Breast epithelium (tissue), 4 donors: Measurements from ENCODE around the gene IQGAP2. TPM values are rescaled to one million over a fixed set of nuclear protein-coding genes. Genes with fewer than 3 reads are reported as not detected.

ENCODE experiments used
- DNase-seq, 2 donors: peaks; one replicate each; pipeline ENCODE4 v3.0.0-alpha.2; 2019; ENCODE audit warnings: low spot score in 2 of 2
- H3K27ac ChIP-seq, 2 donors: fragments of 200-600 bp; sonication (generic) in 1 of 2; one replicate each; pipeline ENCODE4 v1.5.1; 2016 to 2019; ENCODE audit warnings: mild to moderate bottlenecking in 1 of 2
- H3K27me3 ChIP-seq, 2 donors: fragments of 200-600 bp; sonication (generic) in 1 of 2; one replicate each; pipeline versions ENCODE4 v1.5.1 to v1.6.0; 2017 to 2019; ENCODE audit warnings: control low read depth in 1 of 2, mild to moderate bottlenecking in 1 of 2
- H3K36me3 ChIP-seq: fragments of 200-600 bp; one replicate; pipeline ENCODE4 v1.5.1; 2019
- H3K4me1 ChIP-seq, 2 donors: fragments of 200-600 bp; sonication (generic); one replicate each; pipeline ENCODE4 v1.5.1; 2016 to 2019; ENCODE audit warnings: control low read depth in 1 of 2
- H3K4me3 ChIP-seq, 3 donors: fragments of 200-600 bp; sonication (generic); 1 replicate in 2 of 3; 2 replicates in 1 of 3; pipeline ENCODE4 v1.5.1; 2016 to 2019; ENCODE audit warnings: mild to moderate bottlenecking in 3 of 3, moderate library complexity in 2 of 3
- H3K9me3 ChIP-seq, 2 donors: fragments of 200-600 bp; sonication (generic) in 1 of 2; one replicate each; pipeline ENCODE4 v1.5.1; 2016 to 2019; ENCODE audit warnings: control low read depth in 1 of 2
- CTCF ChIP-seq, 3 donors: fragments of 450-650 bp; IDR thresholded peaks; one replicate each; pipeline ENCODE4 v1.5.1; 2016 to 2017; ENCODE audit warnings: antibody characterized with exemption in 3 of 3, mild to moderate bottlenecking in 3 of 3, moderate library complexity in 3 of 3
- POLR2A ChIP-seq: fragments of 450-650 bp; IDR thresholded peaks from one replicate; pipeline ENCODE4 v1.6.1; 2016; ENCODE audit warnings: antibody characterized with exemption, mild to moderate bottlenecking, moderate library complexity
- POLR2AphosphoS5 ChIP-seq, 3 donors: sonication (generic); formaldehyde crosslinking; IDR thresholded peaks; one replicate each; pipeline ENCODE4 v1.6.1; 2017; ENCODE audit warnings: antibody characterized with exemption in 3 of 3
- intact Hi-C: fragments of 100-400 bp; cut with DNase I; formaldehyde crosslinking; loops from one replicate; pipeline ENCODE4 v1.15.1; 2023; ENCODE audit warnings: low total_unique reads
- total RNA-seq, 3 donors: library from RNA; depleted of rRNA; stranded (reverse); fragments of >200 nt; gene quantifications; one replicate each; pipeline ENCODE4 v1.1.0, GENCODE V29; 2016

Gene IQGAP2
- total RNA-seq, 3 donors from 2014 or later: 31.7 to 70.2 (median 44.6) TPM

- Histone ChIP-seq H3K27me3 (no peaks in the 10 kb centered on the region), H3K27ac (peak overlapping the region in 1 of 2 donors; percentile 29), H3K36me3 (no peaks in the 10 kb centered on the region), H3K9me3 (peaks cover 5 to 6% of the 10 kb centered on the region in 2 donors), H3K4me1 (no peaks in the 10 kb centered on the region), H3K4me3 (no peak overlapping the region)
- intact Hi-C loops: no loop called here
- no peak for TF ChIP-seq POLR2A
- no peak for TF ChIP-seq CTCF (IDR thresholded peaks at IDR 0.05)
- no peak for TF ChIP-seq POLR2AphosphoS5 (IDR thresholded peaks at IDR 0.05)
- no peak for DNase-seq
Observed at GRCh38 chr5:76723906-76724305, 320.8 kb downstream of the IQGAP2 start.

DNA sequence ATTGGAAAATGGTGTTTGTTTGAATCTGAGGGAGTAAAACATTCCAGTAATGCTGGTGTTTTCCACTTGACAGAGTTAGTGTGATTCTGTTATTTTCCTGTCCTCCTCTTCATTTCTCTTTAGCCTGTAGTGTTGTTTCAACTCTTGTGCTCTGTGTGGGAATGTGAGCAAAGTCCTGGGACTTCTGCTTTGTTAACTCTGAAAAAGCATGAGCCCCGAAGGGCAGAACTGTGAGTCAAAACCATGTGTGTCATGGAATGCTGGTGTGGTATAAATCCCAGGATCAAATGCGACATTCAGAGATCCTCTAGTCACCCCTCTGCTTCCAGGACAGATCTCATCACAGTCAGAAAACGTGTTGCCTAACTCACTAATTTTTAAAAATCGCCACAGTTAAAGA, 321.8 kb downstream of the IQGAP2 start:
- intact Hi-C loops: no loop called here
- Histone ChIP-seq H3K27ac (peak overlapping the region; percentile 29 to 31), H3K36me3 (no peaks in the 10 kb centered on the region), H3K27me3 (no peaks in the 10 kb centered on the region), H3K9me3 (peaks cover 10 to 15% of the 10 kb centered on the region in 2 donors), H3K4me1 (no peaks in the 10 kb centered on the region), H3K4me3 (no peak overlapping the region)
- no peak for TF ChIP-seq POLR2A
- TF ChIP-seq CTCF (IDR thresholded peaks at IDR 0.05): no peak
- no peak for TF ChIP-seq POLR2AphosphoS5 (IDR thresholded peaks at IDR 0.05)
- no peak for DNase-seq

- TF ChIP-seq POLR2A (no peak), CTCF (IDR thresholded peaks at IDR 0.05) (no peak), POLR2AphosphoS5 (IDR thresholded peaks at IDR 0.05) (no peak)
- no peak overlapping the region for H3K4me3 ChIP-seq
- H3K9me3 ChIP-seq: peaks cover 21 to 30% of the 10 kb centered on the region in 2 donors
- H3K27me3 ChIP-seq: no peaks in the 10 kb centered on the region
- H3K36me3 ChIP-seq: no peaks in the 10 kb centered on the region
- H3K4me1 ChIP-seq: no peaks in the 10 kb centered on the region
- no peak overlapping the region for H3K27ac ChIP-seq
- DNase-seq: no peak
- intact Hi-C loops: no loop called here
Observed at GRCh38 chr5:76728965-76729364, 325.9 kb downstream of the IQGAP2 start.

GRCh38 chr5:76729373-76730290, 326.5 kb downstream of the IQGAP2 start:
- H3K4me3 ChIP-seq: no peak overlapping the region
- no peak overlapping the region for H3K27ac ChIP-seq
- no peaks in the 10 kb centered on the region for H3K36me3 ChIP-seq
- no peak for TF ChIP-seq POLR2AphosphoS5 (IDR thresholded peaks at IDR 0.05)
- TF ChIP-seq POLR2A: no peak
- no peak for TF ChIP-seq CTCF (IDR thresholded peaks at IDR 0.05)
- no peaks in the 10 kb centered on the region for H3K4me1 ChIP-seq
- peaks cover 21 to 30% of the 10 kb centered on the region in 2 donors for H3K9me3 ChIP-seq
- intact Hi-C loops: no loop called here
- DNase-seq: no peak
- H3K27me3 ChIP-seq: no peaks in the 10 kb centered on the region

- Histone ChIP-seq H3K27ac (peak overlapping the region in 1 of 2 donors; percentile 25), H3K36me3 (no peaks in the 10 kb centered on the region), H3K9me3 (peaks cover 15 to 30% of the 10 kb centered on the region in 2 donors), H3K27me3 (no peaks in the 10 kb centered on the region), H3K4me3 (no peak overlapping the region), H3K4me1 (no peaks in the 10 kb centered on the region)
- DNase-seq: no peak
- intact Hi-C loops: no loop called here
- TF ChIP-seq POLR2AphosphoS5 (IDR thresholded peaks at IDR 0.05): no peak
- TF ChIP-seq CTCF (IDR thresholded peaks at IDR 0.05): no peak
Observed at GRCh38 chr5:76732405-76733048, 329.4 kb downstream of the IQGAP2 start.
